ENCODE data around the gene PSPH. TPM values are rescaled to one million over a fixed set of nuclear protein-coding genes. Genes with fewer than 3 reads are reported as not detected.
A peak's percentile ranks its signal among the peaks of the same experiment; 100 is the strongest.

Gene PSPH
- total RNA-seq, 3 donors from 2014 or later, result 8.0 to 12.0 (median 11.4) TPM

- no peaks in the 10 kb centered on the region for H3K4me1 ChIP-seq (ENCODE audit: low read depth)
- no peak overlapping the region for H3K4me3 ChIP-seq
- DNase-seq (peak in 2 of 3 donors; percentile 35 to 54), ATAC-seq (peak; percentile 86)
- H3K9me3 ChIP-seq, result no peaks in the 10 kb centered on the region
- H3K36me3 ChIP-seq (ENCODE audit: low read depth), result no peaks in the 10 kb centered on the region
- intact Hi-C loops (cut with DNase I, micrococcal nuclease), result loop anchor here in 1 of 2 donors (10.0 kb wide), 1 partner anchor 65 kb away; no protein-coding TSS in a partner anchor
- TF ChIP-seq, protein P1, sequence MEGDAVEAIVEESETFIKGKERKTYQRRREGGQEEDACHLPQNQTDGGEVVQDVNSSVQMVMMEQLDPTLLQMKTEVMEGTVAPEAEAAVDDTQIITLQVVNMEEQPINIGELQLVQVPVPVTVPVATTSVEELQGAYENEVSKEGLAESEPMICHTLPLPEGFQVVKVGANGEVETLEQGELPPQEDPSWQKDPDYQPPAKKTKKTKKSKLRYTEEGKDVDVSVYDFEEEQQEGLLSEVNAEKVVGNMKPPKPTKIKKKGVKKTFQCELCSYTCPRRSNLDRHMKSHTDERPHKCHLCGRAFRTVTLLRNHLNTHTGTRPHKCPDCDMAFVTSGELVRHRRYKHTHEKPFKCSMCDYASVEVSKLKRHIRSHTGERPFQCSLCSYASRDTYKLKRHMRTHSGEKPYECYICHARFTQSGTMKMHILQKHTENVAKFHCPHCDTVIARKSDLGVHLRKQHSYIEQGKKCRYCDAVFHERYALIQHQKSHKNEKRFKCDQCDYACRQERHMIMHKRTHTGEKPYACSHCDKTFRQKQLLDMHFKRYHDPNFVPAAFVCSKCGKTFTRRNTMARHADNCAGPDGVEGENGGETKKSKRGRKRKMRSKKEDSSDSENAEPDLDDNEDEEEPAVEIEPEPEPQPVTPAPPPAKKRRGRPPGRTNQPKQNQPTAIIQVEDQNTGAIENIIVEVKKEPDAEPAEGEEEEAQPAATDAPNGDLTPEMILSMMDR (IDR thresholded peaks at IDR 0.05), result no peak
Measured at GRCh38 chr7:56009695-56010094, 41.5 kb downstream of the PSPH start.

- Histone ChIP-seq H3K36me3 (ENCODE audit: low read depth) (no peaks in the 10 kb centered on the region), H3K9me3 (no peaks in the 10 kb centered on the region), H3K4me3 (no peak overlapping the region), H3K4me1 (ENCODE audit: low read depth) (no peaks in the 10 kb centered on the region)
- ATAC-seq, result no peak
- DNase-seq, result no peak
- intact Hi-C loops (cut with DNase I, micrococcal nuclease), result loop anchor here in 1 of 2 donors (10.0 kb wide), 1 partner anchor 67 kb away; no protein-coding TSS in a partner anchor
- TF ChIP-seq, protein P1 (IDR thresholded peaks at IDR 0.05), result no peak
Measured at GRCh38 chr7:56007891-56008290, 43.4 kb downstream of the PSPH start.

GRCh38 chr7:56007167-56007652, 44.0 kb downstream of the PSPH start:
- no peak for ATAC-seq
- no peaks in the 10 kb centered on the region for H3K36me3 ChIP-seq (ENCODE audit: low read depth)
- DNase-seq, result no peak
- H3K9me3 ChIP-seq, result no peaks in the 10 kb centered on the region
- no peak overlapping the region for H3K4me3 ChIP-seq
- H3K4me1 ChIP-seq (ENCODE audit: low read depth), result no peaks in the 10 kb centered on the region
- TF ChIP-seq, protein P1 (IDR thresholded peaks at IDR 0.05), result no peak
- intact Hi-C loops (cut with DNase I, micrococcal nuclease), result loop anchor here in 1 of 2 donors (10.0 kb wide), 1 partner anchor 68 kb away; no protein-coding TSS in a partner anchor

DNA sequence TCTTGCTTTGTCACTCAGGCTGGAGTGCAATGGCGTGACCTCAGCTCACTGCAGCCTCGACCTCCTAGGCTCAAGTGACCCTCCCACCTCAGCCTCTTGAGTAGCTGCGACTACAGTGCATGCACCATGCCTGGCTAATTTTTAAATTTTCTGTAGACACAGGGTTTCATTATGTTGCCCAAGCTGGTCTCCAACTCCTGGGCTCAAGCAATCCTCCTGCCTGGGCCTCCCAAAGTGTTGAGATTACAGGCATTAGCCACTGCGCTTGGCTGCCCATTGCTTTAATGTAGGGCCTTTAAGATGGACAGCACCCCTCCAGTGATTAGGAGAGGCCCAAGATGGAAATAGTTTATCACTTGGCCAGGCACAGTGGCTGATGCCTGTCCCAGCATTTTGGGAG, 47.5 kb downstream of the PSPH start:
- ATAC-seq (no peak), DNase-seq (no peak)
- Histone ChIP-seq H3K4me3 (no peak overlapping the region), H3K4me1 (ENCODE audit: low read depth) (no peaks in the 10 kb centered on the region), H3K36me3 (ENCODE audit: low read depth) (no peaks in the 10 kb centered on the region), H3K9me3 (no peaks in the 10 kb centered on the region)
- TF ChIP-seq, protein P1 (IDR thresholded peaks at IDR 0.05), result no peak
- intact Hi-C loops (cut with DNase I, micrococcal nuclease), result loop anchor here (2.0 to 10.0 kb wide), 2 partner anchors 71 kb away; no protein-coding TSS in a partner anchor

GRCh38 chr7:55996856-55997500, 54.3 kb downstream of the PSPH start:
- ATAC-seq, result no peak
- TF ChIP-seq, protein P1 (IDR thresholded peaks at IDR 0.05), result no peak
- DNase-seq, result no peak
- H3K36me3 ChIP-seq (ENCODE audit: low read depth), result no peaks in the 10 kb centered on the region
- intact Hi-C loops (cut with DNase I, micrococcal nuclease), result no loop called here
- H3K4me3 ChIP-seq, result no peak overlapping the region
- H3K9me3 ChIP-seq, result no peaks in the 10 kb centered on the region
- no peaks in the 10 kb centered on the region for H3K4me1 ChIP-seq (ENCODE audit: low read depth)

Data from mucosa of descending colon (tissue), 3 donors.